ENCODE measurements around the gene ANGPTL1.

DNA sequence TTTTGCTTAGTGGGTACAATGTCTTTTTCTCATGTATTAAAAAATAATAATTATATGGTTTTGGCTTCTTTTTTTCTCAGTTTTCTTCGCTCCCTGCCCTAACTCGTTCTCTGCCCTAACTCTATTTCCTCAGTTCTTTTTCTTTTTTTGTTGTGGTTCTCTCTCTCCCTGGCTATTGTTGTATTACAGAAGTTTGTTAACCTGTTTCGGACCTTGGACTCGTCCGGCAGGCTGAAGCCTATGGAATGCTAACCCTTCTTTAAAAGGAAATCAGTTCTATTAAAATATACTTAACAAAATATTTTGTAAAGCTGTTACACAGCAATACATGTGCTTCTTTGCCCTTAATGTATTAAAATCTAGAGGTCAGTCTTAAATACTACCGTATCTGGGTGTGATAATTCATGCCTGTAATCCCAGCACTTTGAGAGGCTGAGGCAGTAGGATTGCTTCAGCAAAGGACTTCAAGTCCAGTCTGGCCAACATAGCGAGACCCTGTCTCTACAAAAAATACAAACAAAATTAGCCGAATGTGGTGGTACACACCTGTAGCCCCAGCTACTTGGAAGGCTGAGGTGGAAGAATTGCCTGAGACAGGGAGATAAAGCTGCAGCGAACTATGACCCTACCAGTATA, 64.1 kb downstream of the ANGPTL1 start:
- TF ChIP-seq CTCF (conservative IDR thresholded peaks at IDR 0.05; ENCODE audit: low read length) = no peak
- no peak for TF ChIP-seq EZH2phosphoT487 (IDR thresholded peaks at IDR 0.05; ENCODE audit: borderline replicate concordance, low read depth, low read length)
